IMR-90 (cell line): ENCODE data around the gene TMEM141. TPM values are rescaled to one million over a fixed set of nuclear protein-coding genes. Genes with fewer than 3 reads are reported as not detected.

Experiments
- ATAC-seq: fragments of 200-7000 bp; cut with Tn5 transposase; 2 replicates; pipeline ENCODE4 v1.9.1; 2020; ENCODE audit warnings: low read depth, mild to moderate bottlenecking, moderate library complexity
- BruUV-seq: library from RNA; stranded (reverse); fragments of 400-500 nt; replicated peaks from 2 replicates; lab custom pipeline; 2021; lab: Mats Ljungman, UMichigan
- CTCF ChIA-PET: fragments of 300-600 bp; formaldehyde crosslinking; extraction: SDS; loops from one replicate; lab custom pipeline; 2021; ENCODE audit warnings: antibody characterized with exemption; lab: Yijun Ruan, JAX
- POLR2A ChIA-PET: fragments of 300-600 bp; sonication (Branson Sonifier 250); formaldehyde crosslinking; loops from one replicate; lab custom pipeline; 2022; ENCODE audit warnings: antibody characterized with exemption; ENCODE audit not compliant: unreplicated experiment; lab: Charles Lee
- DNase-seq: peaks from one replicate; pipeline ENCODE4 v3.0.0; 2013
- H2AFZ ChIP-seq: replicated peaks from 2 replicates; pipeline ENCODE3; 2013; ENCODE audit warnings: low read length, mild to moderate bottlenecking; ENCODE audit not compliant: poor library complexity
- H2AK5ac ChIP-seq: 2 replicates; pipeline ENCODE4 v1.6.1; 2013; ENCODE audit warnings: low read depth, low read length, inconsistent platforms
- H2AK9ac ChIP-seq: replicated peaks from 2 replicates; pipeline ENCODE3; 2013; ENCODE audit warnings: mild to moderate bottlenecking, low read depth, low read length, moderate library complexity; ENCODE audit not compliant: poor library complexity
- H2BK120ac ChIP-seq: 2 replicates; pipeline ENCODE4 v1.6.1; 2013; ENCODE audit warnings: low read depth, low read length, inconsistent platforms
- H2BK15ac ChIP-seq: 3 replicates; pipeline ENCODE4 v1.6.1; 2013; ENCODE audit warnings: low read depth, low read length, inconsistent platforms
- H2BK20ac ChIP-seq: 2 replicates; pipeline ENCODE4 v1.6.1; 2013; ENCODE audit warnings: low read depth, mild to moderate bottlenecking, inconsistent platforms, low read length, moderate library complexity
- H2BK5ac ChIP-seq: 2 replicates; pipeline ENCODE4 v1.6.1; 2013; ENCODE audit warnings: mild to moderate bottlenecking, low read depth, low read length, inconsistent platforms; ENCODE audit not compliant: poor library complexity, severe bottlenecking
- H3K14ac ChIP-seq: replicated peaks from 2 replicates; pipeline ENCODE4 v1.6.1; 2013; ENCODE audit warnings: low read depth, low read length, inconsistent platforms
- H3K18ac ChIP-seq: 2 replicates; pipeline ENCODE4 v1.6.1; 2013; ENCODE audit warnings: low read depth, low read length, control low read depth
- H3K23ac ChIP-seq: 2 replicates; pipeline ENCODE4 v1.6.1; 2013; ENCODE audit warnings: low read depth, low read length, inconsistent platforms
- H3K27ac ChIP-seq: 2 replicates; pipeline ENCODE4 v1.5.1; 2013; ENCODE audit warnings: mild to moderate bottlenecking, control low read depth, low read length; ENCODE audit not compliant: insufficient read depth
- H3K27me3 ChIP-seq: 2 replicates; pipeline ENCODE4 v1.6.1; 2013; ENCODE audit warnings: low read length; ENCODE audit not compliant: control insufficient read depth, insufficient read depth
- H3K36me3 ChIP-seq: 2 replicates; pipeline ENCODE4 v1.6.1; 2013; ENCODE audit warnings: low read length, mixed read lengths; ENCODE audit not compliant: control insufficient read depth, insufficient read depth
- H3K4ac ChIP-seq: 2 replicates; pipeline ENCODE4 v1.6.1; 2013; ENCODE audit warnings: low read depth, low read length, inconsistent platforms
- H3K4me1 ChIP-seq: 2 replicates; pipeline ENCODE4 v1.6.1; 2013; ENCODE audit warnings: low read length, mixed read lengths; ENCODE audit not compliant: control insufficient read depth, insufficient read depth
- H3K4me2 ChIP-seq: 2 replicates; pipeline ENCODE4 v1.6.1; 2013; ENCODE audit warnings: low read depth, mild to moderate bottlenecking, control low read depth, low read length, moderate library complexity
- H3K4me3 ChIP-seq: 2 replicates; pipeline ENCODE4 v1.5.1; 2013; ENCODE audit warnings: low read depth, mild to moderate bottlenecking, control low read depth, low read length, moderate library complexity; ENCODE audit not compliant: insufficient read depth
- H3K56ac ChIP-seq: 2 replicates; pipeline ENCODE4 v1.6.1; 2013; ENCODE audit warnings: low read length, inconsistent platforms; ENCODE audit not compliant: insufficient read depth; ENCODE audit errors: extremely low read depth
- H3K79me1 ChIP-seq, 2 experiments: 2 replicates each; pipeline ENCODE4 v1.6.1; 2013; ENCODE audit warnings: low read length in 2 of 2, inconsistent platforms in 1 of 2, low read depth in 1 of 2
- H3K9ac ChIP-seq: 2 replicates; pipeline ENCODE4 v1.6.1; 2013; ENCODE audit warnings: low read depth, low read length, control low read depth
- H3K9me1 ChIP-seq: 2 replicates; pipeline ENCODE4 v1.6.1; 2013; ENCODE audit warnings: low read length, inconsistent platforms; ENCODE audit not compliant: insufficient read depth
- H3K9me3 ChIP-seq: 2 replicates; pipeline ENCODE4 v1.6.1; 2013; ENCODE audit warnings: low read length; ENCODE audit not compliant: control insufficient read depth, insufficient read depth
- H4K20me1 ChIP-seq: 2 replicates; pipeline ENCODE4 v1.6.1; 2013; ENCODE audit warnings: low read length, inconsistent platforms; ENCODE audit not compliant: insufficient read depth
- H4K5ac ChIP-seq: 2 replicates; pipeline ENCODE4 v1.6.1; 2013; ENCODE audit warnings: mild to moderate bottlenecking, low read depth, low read length, control low read depth
- H4K8ac ChIP-seq, 2 experiments: 2 replicates each; pipeline ENCODE4 v1.6.1; 2013; ENCODE audit warnings: low read depth in 2 of 2, low read length in 2 of 2, control low read depth in 1 of 2, inconsistent platforms in 1 of 2
- H4K91ac ChIP-seq: 2 replicates; pipeline ENCODE4 v1.6.1; 2013; ENCODE audit warnings: low read depth, low read length, inconsistent platforms; ENCODE audit not compliant: insufficient read depth
- BHLHE40 ChIP-seq: fragments of 150-350 bp; IDR thresholded peaks from 2 replicates; pipeline ENCODE4 v1.6.1; 2016; ENCODE audit warnings: mild to moderate bottlenecking, low read depth, low read length
- CEBPB ChIP-seq: IDR thresholded peaks from 2 replicates; pipeline ENCODE4 v1.6.1; 2012; ENCODE audit warnings: low read depth, low read length, improper control_type of control experiment
- FOS ChIP-seq: fragments of 150-350 bp; IDR thresholded peaks from 2 replicates; pipeline ENCODE4 v1.6.1; 2016; ENCODE audit warnings: low read depth, low read length
- MAFK ChIP-seq: IDR thresholded peaks from 2 replicates; pipeline ENCODE4 v1.6.1; 2012; ENCODE audit warnings: low read depth, low read length, improper control_type of control experiment
- MAZ ChIP-seq: IDR thresholded peaks from 2 replicates; pipeline ENCODE4 v1.6.1; 2012; ENCODE audit warnings: low read depth, mild to moderate bottlenecking, low read length, improper control_type of control experiment, moderate library complexity, borderline replicate concordance
- POLR2A ChIP-seq: IDR thresholded peaks from 2 replicates; pipeline ENCODE4 v1.6.1; 2012; ENCODE audit warnings: mild to moderate bottlenecking, low read depth, low read length
- RAD21 ChIP-seq: IDR thresholded peaks from 2 replicates; pipeline ENCODE4 v1.6.1; 2012; ENCODE audit warnings: low read length, improper control_type of control experiment
- RCOR1 ChIP-seq: IDR thresholded peaks from 2 replicates; pipeline ENCODE4 v1.6.1; 2012; ENCODE audit warnings: mild to moderate bottlenecking, low read length, improper control_type of control experiment; ENCODE audit not compliant: insufficient replicate concordance
- RFX5 ChIP-seq: IDR thresholded peaks from 2 replicates; pipeline ENCODE4 v1.8.0; 2012; ENCODE audit warnings: low read depth, mild to moderate bottlenecking, low read length, moderate library complexity
- SMC3 ChIP-seq: fragments of 150-350 bp; IDR thresholded peaks from 2 replicates; pipeline ENCODE4 v1.6.1; 2016; ENCODE audit warnings: low read depth, mild to moderate bottlenecking, antibody characterized with exemption, low read length, moderate library complexity
- WGBS, 2 experiments: methylation state at CpG; one replicate each; pipeline versions ENCODE4 v1.1.5 to v1.1.7; 2013; ENCODE audit warnings: missing lambda C conversion rate in 2 of 2; ENCODE audit not compliant: insufficient read length in 1 of 2; ENCODE audit errors: extremely low coverage in 2 of 2; 5-methylcytosine and 5-hydroxymethylcytosine counted together
- dilution Hi-C: fragments of 300-500 bp; cut with HindIII; formaldehyde crosslinking; loops from one replicate; pipeline ENCODE4 v1.14.3; 2018; ENCODE audit warnings: low sequenced_read_pairs; ENCODE audit not compliant: unreplicated experiment
- in situ Hi-C: fragments of 300-500 bp; cut with MboI; formaldehyde crosslinking; loops from 3 replicates; pipeline ENCODE4 v1.14.3; 2019; ENCODE audit warnings: low sequenced_read_pairs, inconsistent platforms, mixed read lengths
- intact Hi-C: fragments of 100-400 bp; cut with micrococcal nuclease; formaldehyde crosslinking; loops from 2 replicates; pipeline ENCODE4 v1.10.0; 2022
- polyA plus RNA-seq, 3 experiments: library from polyadenylated mRNA; depleted of rRNA; stranded (reverse); fragments of >200 nt; gene quantifications; 2 replicates each; pipeline ENCODE4 v1.2.3, GENCODE V29; 2012; ENCODE audit warnings: low replicate concordance in 1 of 3
- total RNA-seq: library from RNA; depleted of rRNA; stranded (reverse); fragments of >200 nt; gene quantifications from 2 replicates; pipeline ENCODE4 v1.2.3, GENCODE V29; 2012
- TF ChIP-seq, protein P1 (sequence below): conservative IDR thresholded peaks from 2 replicates; pipeline ENCODE4 v1.5.1; 2012; ENCODE audit warnings: mild to moderate bottlenecking, low read depth, low read length, improper control_type of control experiment

TMEM141 gene
- total and polyA plus RNA-seq, 2 of the 4 experiments (the other 2 are of a cell fraction) = 39.1 to 77.8 TPM

GRCh38 chr9:136787690-136788400 is 3.3 kb upstream of the TMEM141 start:
- peak overlapping the region; percentile 17; the same call in 1 of the 2 replicates for H3K4me2 ChIP-seq
- no peak for TF ChIP-seq MAZ
- no peak for TF ChIP-seq RCOR1
- TF ChIP-seq CEBPB = no peak
- TF ChIP-seq RAD21 = peak; percentile 88
- TF ChIP-seq, protein P1, sequence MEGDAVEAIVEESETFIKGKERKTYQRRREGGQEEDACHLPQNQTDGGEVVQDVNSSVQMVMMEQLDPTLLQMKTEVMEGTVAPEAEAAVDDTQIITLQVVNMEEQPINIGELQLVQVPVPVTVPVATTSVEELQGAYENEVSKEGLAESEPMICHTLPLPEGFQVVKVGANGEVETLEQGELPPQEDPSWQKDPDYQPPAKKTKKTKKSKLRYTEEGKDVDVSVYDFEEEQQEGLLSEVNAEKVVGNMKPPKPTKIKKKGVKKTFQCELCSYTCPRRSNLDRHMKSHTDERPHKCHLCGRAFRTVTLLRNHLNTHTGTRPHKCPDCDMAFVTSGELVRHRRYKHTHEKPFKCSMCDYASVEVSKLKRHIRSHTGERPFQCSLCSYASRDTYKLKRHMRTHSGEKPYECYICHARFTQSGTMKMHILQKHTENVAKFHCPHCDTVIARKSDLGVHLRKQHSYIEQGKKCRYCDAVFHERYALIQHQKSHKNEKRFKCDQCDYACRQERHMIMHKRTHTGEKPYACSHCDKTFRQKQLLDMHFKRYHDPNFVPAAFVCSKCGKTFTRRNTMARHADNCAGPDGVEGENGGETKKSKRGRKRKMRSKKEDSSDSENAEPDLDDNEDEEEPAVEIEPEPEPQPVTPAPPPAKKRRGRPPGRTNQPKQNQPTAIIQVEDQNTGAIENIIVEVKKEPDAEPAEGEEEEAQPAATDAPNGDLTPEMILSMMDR = peak; percentile 81
- TF ChIP-seq RFX5 = no peak
- no peak for TF ChIP-seq BHLHE40
- TF ChIP-seq POLR2A = no peak
- TF ChIP-seq MAFK = no peak
- TF ChIP-seq SMC3 = peak; percentile 68
- TF ChIP-seq FOS = no peak
- no peak overlapping the region for H3K9ac ChIP-seq
- H2AK9ac ChIP-seq = peak overlapping the region; percentile 77
- no peak overlapping the region for H4K5ac ChIP-seq
- H3K4me3 ChIP-seq = no peak overlapping the region
- no CpG with 5 or more reads among the region's 21 CpGs for WGBS, 2 experiments
- in situ Hi-C loops (loop anchor here (10.0 kb wide), 1 partner anchor 247 kb away; the partner anchor contains the start of gene FUT7), intact Hi-C loops (loop anchor here (1.0 kb wide), 2 partner anchors 241 to 247 kb away; no protein-coding TSS in a partner anchor), dilution Hi-C loops (no loop called here)
- H3K4ac ChIP-seq = no peak overlapping the region
- H2AFZ ChIP-seq = peak overlapping the region; percentile 41
- H3K23ac ChIP-seq = no peak overlapping the region
- no peak overlapping the region for H4K8ac ChIP-seq
- no peak overlapping the region for H2BK120ac ChIP-seq
- ChIA-PET POLR2A (no interaction called here), CTCF (interaction anchor here (1.2 kb wide), 1 partner anchor 247 kb away, joined by 4 read pairs; no protein-coding TSS in a partner anchor)
- no peak overlapping the region for H3K14ac ChIP-seq
- H3K36me3 ChIP-seq = peaks cover 3% of the 10 kb centered on the region; the same call in 1 of the 2 replicates
- H2BK20ac ChIP-seq = no peak overlapping the region
- peaks cover 5% of the 10 kb centered on the region; the same call in 1 of the 2 replicates for H3K27me3 ChIP-seq
- H2BK5ac ChIP-seq = no peak overlapping the region
- no peak overlapping the region for H2BK15ac ChIP-seq
- H3K9me3 ChIP-seq = no peaks in the 10 kb centered on the region
- H3K4me1 ChIP-seq = peaks cover 5% of the 10 kb centered on the region; the same call in 1 of the 2 replicates
- no peak overlapping the region for H4K91ac ChIP-seq
- H3K56ac ChIP-seq = no peak overlapping the region
- ATAC-seq = no peak
- peaks cover 9% of the 10 kb centered on the region for H4K20me1 ChIP-seq
- H2AK5ac ChIP-seq = no peak overlapping the region
- H3K9me1 ChIP-seq = no peaks in the 10 kb centered on the region
- H3K18ac ChIP-seq = no peak overlapping the region
- BruUV-seq = no TSS peak
- H3K27ac ChIP-seq = no peak overlapping the region
- peaks cover 3 to 17% of the 10 kb centered on the region in 2 experiments; a peak in 3 of 4 replicates for H3K79me1 ChIP-seq
- DNase-seq = peak; percentile 42
